Osteocyte (in vitro differentiated cells): ENCODE measurements around the gene RAB18. TPM values are rescaled to one million over a fixed set of nuclear protein-coding genes. Genes with fewer than 3 reads are reported as not detected.

Source experiments
- DNase-seq: peaks from one replicate; pipeline ENCODE4 v3.0.0; 2021; ENCODE audit warnings: mixed read lengths; ENCODE audit not compliant: unreplicated experiment; ENCODE audit errors: extremely low spot score
- H3K27ac Mint-ChIP-seq: one replicate; pipeline ENCODE4 v1.8.0; 2021; ENCODE audit warnings: mild to moderate bottlenecking, mixed read lengths; ENCODE audit not compliant: unreplicated experiment
- H3K27me3 Mint-ChIP-seq: one replicate; pipeline ENCODE4 v1.8.0; 2021; ENCODE audit warnings: mixed read lengths; ENCODE audit not compliant: unreplicated experiment
- H3K36me3 Mint-ChIP-seq: one replicate; pipeline ENCODE4 v1.8.0; 2021; ENCODE audit warnings: mixed read lengths; ENCODE audit not compliant: unreplicated experiment
- H3K4me1 Mint-ChIP-seq: one replicate; pipeline ENCODE4 v1.8.0; 2021; ENCODE audit warnings: mixed read lengths; ENCODE audit not compliant: unreplicated experiment
- H3K4me3 Mint-ChIP-seq: one replicate; pipeline ENCODE4 v1.8.0; 2021; ENCODE audit warnings: mild to moderate bottlenecking, moderate library complexity, mixed read lengths; ENCODE audit not compliant: unreplicated experiment
- H3K9me3 Mint-ChIP-seq: one replicate; pipeline ENCODE4 v1.8.0; 2021; ENCODE audit warnings: mixed read lengths; ENCODE audit not compliant: unreplicated experiment
- CTCF ChIP-seq: fragments of 200-600 bp; sonication (generic); IDR thresholded peaks from 2 replicates; pipeline ENCODE4 v1.5.0; 2021; ENCODE audit warnings: antibody characterized with exemption, mild to moderate bottlenecking, moderate library complexity
- total RNA-seq: library from RNA; stranded (reverse); gene quantifications from 2 replicates; pipeline ENCODE4 v1.2.1, GENCODE V29; 2021

Gene RAB18
- total RNA-seq, 1 donor from 2014 or later, result 142 TPM

GRCh38 chr10:27529010-27529783 lies 25.1 kb downstream of the RAB18 start:
- H3K27ac Mint-ChIP-seq, result peak overlapping the region; percentile 29
- H3K36me3 Mint-ChIP-seq, result peaks cover 17% of the 10 kb centered on the region
- H3K27me3 Mint-ChIP-seq, result no peaks in the 10 kb centered on the region
- peaks cover 42% of the 10 kb centered on the region for H3K4me1 Mint-ChIP-seq
- no peaks in the 10 kb centered on the region for H3K9me3 Mint-ChIP-seq
- TF ChIP-seq CTCF, result no peak
- H3K4me3 Mint-ChIP-seq, result no peak overlapping the region
- no peak for DNase-seq

- Mint-ChIP-seq H3K4me3 (no peak overlapping the region), H3K27ac (peak overlapping the region; percentile 29), H3K4me1 (peaks cover 30% of the 10 kb centered on the region), H3K36me3 (peaks cover 10% of the 10 kb centered on the region), H3K27me3 (no peaks in the 10 kb centered on the region), H3K9me3 (no peaks in the 10 kb centered on the region)
- no peak for TF ChIP-seq CTCF
- no peak for DNase-seq
Measured at GRCh38 chr10:27530477-27530876, 26.4 kb downstream of the RAB18 start.

GRCh38 chr10:27531336-27531847 lies 27.3 kb downstream of the RAB18 start:
- peaks cover 24% of the 10 kb centered on the region for H3K4me1 Mint-ChIP-seq
- H3K36me3 Mint-ChIP-seq, result peaks cover 10% of the 10 kb centered on the region
- TF ChIP-seq CTCF, result no peak
- no peak overlapping the region for H3K4me3 Mint-ChIP-seq
- no peaks in the 10 kb centered on the region for H3K27me3 Mint-ChIP-seq
- H3K27ac Mint-ChIP-seq, result no peak overlapping the region
- DNase-seq, result no peak
- H3K9me3 Mint-ChIP-seq, result no peaks in the 10 kb centered on the region

- peaks cover 17% of the 10 kb centered on the region for H3K36me3 Mint-ChIP-seq
- H3K9me3 Mint-ChIP-seq, result no peaks in the 10 kb centered on the region
- no peak for TF ChIP-seq CTCF
- H3K4me1 Mint-ChIP-seq, result peaks cover 18% of the 10 kb centered on the region
- H3K4me3 Mint-ChIP-seq, result no peak overlapping the region
- no peak for DNase-seq
- no peak overlapping the region for H3K27ac Mint-ChIP-seq
- H3K27me3 Mint-ChIP-seq, result no peaks in the 10 kb centered on the region
Measured at GRCh38 chr10:27534161-27534700, 30.1 kb downstream of the RAB18 start.

GRCh38 chr10:27535317-27535716 lies 31.2 kb downstream of the RAB18 start:
- H3K36me3 Mint-ChIP-seq, result peaks cover 17% of the 10 kb centered on the region

More at GRCh38 chr10:27535317-27535716, 31.2 kb downstream of the RAB18 start:
- Mint-ChIP-seq H3K4me3 (no peak overlapping the region), H3K27ac (no peak overlapping the region), H3K9me3 (no peaks in the 10 kb centered on the region), H3K4me1 (peaks cover 7% of the 10 kb centered on the region), H3K27me3 (no peaks in the 10 kb centered on the region)
- DNase-seq, result no peak
- TF ChIP-seq CTCF, result no peak
